ENCODE results near the gene LYPLA2.
A peak's percentile ranks its signal among the peaks of the same experiment; 100 is the strongest.

LYPLA2 gene

DNA sequence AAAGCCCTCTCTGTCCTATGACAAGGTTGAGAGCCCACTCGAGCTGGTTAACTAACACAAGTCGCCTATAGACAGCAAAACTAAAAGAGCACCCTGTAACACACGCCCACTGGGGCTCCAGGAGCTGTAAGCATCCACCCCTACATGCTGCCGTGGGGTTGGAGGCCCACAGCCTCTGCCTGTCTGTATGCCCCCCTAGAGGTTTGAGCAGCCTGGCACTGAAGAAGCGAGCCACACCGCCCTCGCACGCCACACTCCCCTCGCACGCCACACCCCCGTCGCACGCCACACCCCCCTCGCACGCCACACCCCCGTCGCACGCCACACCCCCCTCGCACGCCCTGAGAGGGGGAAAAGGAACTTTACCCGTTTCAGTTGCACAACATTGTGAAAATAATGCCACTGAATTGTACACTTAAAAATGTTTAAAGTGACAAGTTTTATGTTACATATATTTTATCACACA lies 47.5 kb downstream of the LYPLA2 start:
- peak; percentile 79 for DNase-seq

DNA sequence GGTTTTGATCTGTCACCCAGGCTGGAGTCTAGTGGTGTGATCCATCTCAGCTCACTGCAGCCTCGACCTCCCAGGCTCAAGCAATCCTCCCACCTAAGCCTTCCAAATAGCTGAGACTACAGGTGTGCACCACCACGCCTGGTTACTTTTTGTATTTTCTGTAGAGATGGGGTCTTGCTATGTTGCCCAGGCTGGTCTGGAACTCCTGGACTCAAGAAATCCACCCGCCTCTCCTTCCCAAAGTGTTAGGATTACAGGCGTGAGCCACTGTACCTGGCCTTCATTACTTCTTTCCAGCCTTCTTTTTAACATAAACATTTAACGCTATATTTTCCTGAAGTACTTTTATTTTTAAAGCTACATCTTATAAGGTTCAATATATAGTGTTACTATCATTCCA lies 52.7 kb downstream of the LYPLA2 start:
- DNase-seq, result no peak
